AG04450 (cell line): ENCODE data around the gene UAP1L1. TPM values are rescaled to one million over a fixed set of nuclear protein-coding genes. Genes with fewer than 3 reads are reported as not detected.

Experiments
- CTCF ChIA-PET: fragments of 300-600, 350-600 bp; formaldehyde crosslinking; extraction: SDS; loops from one replicate; lab custom pipeline; 2022; ENCODE audit warnings: antibody characterized with exemption, inconsistent platforms; lab: Charles Lee
- POLR2A ChIA-PET: fragments of 350-600 bp; formaldehyde crosslinking; extraction: SDS; loops from one replicate; lab custom pipeline; 2021; ENCODE audit warnings: antibody characterized with exemption, inconsistent platforms; lab: Yijun Ruan, JAX
- DNase-seq: peaks from one replicate; pipeline ENCODE4 v3.0.0-alpha.2; 2011; ENCODE audit warnings: low read depth, low spot score
- H3K27ac ChIP-seq: one replicate; pipeline ENCODE4 v1.5.1; 2012; ENCODE audit warnings: low read depth, low read length, control low read depth
- H3K27me3 ChIP-seq: one replicate; pipeline ENCODE4 v1.6.0; 2012; ENCODE audit warnings: low read length; ENCODE audit not compliant: control insufficient read depth, insufficient read depth
- H3K4me3 ChIP-seq: 2 replicates; pipeline ENCODE4 v1.5.1; 2011; ENCODE audit warnings: mild to moderate bottlenecking, low read depth, low read length, control low read depth
- H3K9me3 ChIP-seq: 2 replicates; pipeline ENCODE4 v1.5.1; 2012; ENCODE audit warnings: low read length; ENCODE audit not compliant: control insufficient read depth, insufficient read depth
- CTCF ChIP-seq: IDR thresholded peaks from 2 replicates; pipeline ENCODE4 v1.5.1; 2011; ENCODE audit warnings: low read depth, low read length, control low read depth, inconsistent platforms
- polyA plus RNA-seq: library from polyadenylated mRNA; depleted of rRNA; stranded (reverse); fragments of >200 nt; gene quantifications from 2 replicates; pipeline ENCODE4 v1.2.3, GENCODE V29; 2011

The UAP1L1 gene
- polyA plus RNA-seq, 1 experiment: 5.1 TPM

- POLR2A ChIA-PET: no interaction called here
- no peak for DNase-seq
- Histone ChIP-seq H3K4me3 (no peak overlapping the region), H3K27me3 (no peaks in the 10 kb centered on the region), H3K27ac (no peak overlapping the region), H3K9me3 (no peaks in the 10 kb centered on the region; the same call in 1 of the 2 replicates)
- CTCF ChIA-PET: interaction anchor here (1.9 kb wide), 1 partner anchor 16 kb away, joined by 8 read pairs; no protein-coding TSS in a partner anchor
- TF ChIP-seq CTCF: no peak
These were observed 3.2 kb downstream of the UAP1L1 start for GRCh38 chr9:137080260-137081122.

DNA sequence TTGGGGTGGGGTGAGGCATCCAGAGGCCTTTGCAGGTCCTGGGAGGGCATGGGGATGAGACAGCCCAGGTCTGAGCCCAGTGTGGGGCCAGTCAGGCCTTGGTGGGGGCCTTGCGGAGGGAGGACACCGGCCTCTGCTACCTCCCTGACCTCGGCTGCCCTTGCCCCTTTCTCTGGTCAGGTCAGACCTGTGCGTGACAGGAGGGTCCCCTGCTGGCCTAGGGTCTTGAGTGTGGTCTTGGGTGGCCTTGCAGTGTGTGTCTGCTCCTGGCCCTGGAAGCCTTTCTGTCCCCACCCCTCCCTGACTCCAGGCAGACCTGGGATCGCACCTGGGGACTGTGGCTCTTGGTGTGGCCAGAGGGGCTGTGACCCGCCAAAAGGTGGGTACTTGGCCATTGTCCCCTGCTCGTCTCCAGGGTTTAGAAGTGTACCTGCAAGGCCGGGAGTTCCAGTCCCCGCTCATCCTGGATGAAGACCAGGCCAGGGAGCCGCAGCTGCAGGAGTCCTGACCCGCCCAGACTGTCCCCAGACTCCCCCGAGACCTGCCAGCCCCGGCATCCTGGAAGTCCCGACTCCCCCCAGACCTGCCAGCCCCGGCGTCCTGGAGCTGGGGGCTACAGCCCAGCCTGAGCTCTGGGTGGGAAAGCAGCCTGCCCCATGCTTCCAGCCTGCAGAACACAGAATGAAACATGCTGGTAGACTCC lies 5.1 kb downstream of the UAP1L1 start:
- no peaks in the 10 kb centered on the region; the same call in 1 of the 2 replicates for H3K9me3 ChIP-seq
- no peak overlapping the region for H3K4me3 ChIP-seq
- no peak for DNase-seq
- H3K27me3 ChIP-seq: no peaks in the 10 kb centered on the region
- TF ChIP-seq CTCF: no peak
- CTCF ChIA-PET: interaction anchor here (0.9 to 1.9 kb wide), 5 partner anchors 14 to 36 kb away, joined by 3 to 11 read pairs (median 6); no protein-coding TSS in a partner anchor
- H3K27ac ChIP-seq: peak overlapping the region; percentile 78
- POLR2A ChIA-PET: no interaction called here

- CTCF ChIA-PET: interaction anchor here (0.9 to 1.9 kb wide), 2 partner anchors 15 to 19 kb away, joined by 3 to 11 read pairs; no protein-coding TSS in a partner anchor
- DNase-seq: no peak
- H3K9me3 ChIP-seq: no peaks in the 10 kb centered on the region; the same call in 1 of the 2 replicates
- peak overlapping the region; percentile 78 for H3K27ac ChIP-seq
- POLR2A ChIA-PET: interaction anchor here (0.8 to 1.4 kb wide), 2 partner anchors 106 to 356 kb away, joined by 3 read pairs; partner anchors contain the start of gene SSNA1
- no peaks in the 10 kb centered on the region for H3K27me3 ChIP-seq
- no peak for TF ChIP-seq CTCF
- H3K4me3 ChIP-seq: no peak overlapping the region
These were observed 5.6 kb downstream of the UAP1L1 start for GRCh38 chr9:137082925-137083290.

DNA sequence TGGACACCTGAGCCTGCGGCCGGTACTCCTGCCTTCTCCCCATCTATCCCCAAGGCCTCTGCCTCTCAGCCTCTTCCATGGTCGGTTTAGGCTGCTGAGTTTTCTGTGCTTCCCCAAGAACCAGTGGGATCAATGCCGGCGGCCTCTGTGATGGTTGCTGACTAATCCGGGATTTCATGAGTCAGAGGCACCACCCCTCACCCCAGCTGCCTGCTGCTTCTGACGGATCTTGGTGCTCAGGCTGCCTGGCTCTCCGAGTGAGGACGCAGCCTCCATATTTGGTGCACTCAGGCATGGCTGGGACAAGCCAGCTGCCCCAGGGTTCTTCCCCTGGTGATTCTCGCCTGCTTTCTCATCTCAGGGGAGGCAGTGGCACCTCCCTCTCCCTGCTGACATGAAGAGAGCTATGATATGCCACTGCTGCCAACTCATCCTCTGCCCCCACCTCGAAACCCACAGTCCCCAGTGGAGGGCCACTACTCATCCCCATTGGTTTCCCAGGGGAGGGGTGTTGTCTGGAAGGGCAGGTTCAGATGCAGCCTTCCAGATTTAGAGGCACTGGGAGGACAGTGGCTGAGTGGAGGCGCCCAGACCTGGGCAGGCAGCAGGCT lies 6.2 kb downstream of the UAP1L1 start:
- Histone ChIP-seq H3K9me3 (no peaks in the 10 kb centered on the region; the same call in 1 of the 2 replicates), H3K27ac (peak overlapping the region; percentile 93), H3K27me3 (no peaks in the 10 kb centered on the region), H3K4me3 (no peak overlapping the region)
- DNase-seq: peak; percentile 91
- no peak for TF ChIP-seq CTCF
- POLR2A ChIA-PET: interaction anchor here (0.8 to 1.4 kb wide), 2 partner anchors 105 to 356 kb away, joined by 3 read pairs; partner anchors contain the start of gene SSNA1
- CTCF ChIA-PET: interaction anchor here (0.9 to 1.9 kb wide), 2 partner anchors 16 to 19 kb away, joined by 3 to 11 read pairs; no protein-coding TSS in a partner anchor
